Transverse colon (tissue), 3 donors: ENCODE data around the gene MSMO1.

Experiments
- CTCF ChIP-seq, 5 experiments: fragments of 200-600 bp in 3 of 5; fragments of 450-650 bp in 2 of 5; sonication (generic) in 3 of 5; IDR thresholded peaks; 1 replicate in 2 of 5; 2 replicates in 3 of 5; pipeline ENCODE4 v1.5.1; 2016 to 2017; ENCODE audit warnings: antibody characterized with exemption in 5 of 5, inconsistent platforms in 3 of 5, mild to moderate bottlenecking in 2 of 5, moderate library complexity in 1 of 5
- EP300 ChIP-seq: sonication (generic); formaldehyde crosslinking; IDR thresholded peaks from one replicate; pipeline ENCODE4 v1.6.1; 2017; ENCODE audit warnings: antibody characterized with exemption, low read depth

GRCh38 chr4:165361810-165362209, 34.3 kb downstream of the MSMO1 start:
- no peak for TF ChIP-seq CTCF (IDR thresholded peaks at IDR 0.05)
- no peak for TF ChIP-seq EP300
